Right renal cortex interstitium (tissue), 3 donors: ENCODE measurements around the gene PIGU. TPM values are rescaled to one million over a fixed set of nuclear protein-coding genes. Genes with fewer than 3 reads are reported as not detected.
"Not testable (repeated sequence)": the region's sequence is repeated elsewhere in the genome, so short reads cannot be mapped to it uniquely, and the experiment has no call there.

ENCODE experiments used
- DNase-seq, 3 donors: peaks; one replicate each; pipeline ENCODE4 v3.0.0-alpha.2; 2013; ENCODE audit warnings: low read depth in 3 of 3, low spot score in 2 of 3
- polyA plus RNA-seq, 3 donors: library from polyadenylated mRNA; unstranded; fragments of 120-200 nt; gene quantifications; one replicate each; pipeline ENCODE4 v1.2.1, GENCODE V29; 2013; ENCODE audit not compliant: insufficient read length in 3 of 3

Gene PIGU
- polyA plus RNA-seq, 3 donors, result 46.7 to 51.0 (median 49.6) TPM

DNA sequence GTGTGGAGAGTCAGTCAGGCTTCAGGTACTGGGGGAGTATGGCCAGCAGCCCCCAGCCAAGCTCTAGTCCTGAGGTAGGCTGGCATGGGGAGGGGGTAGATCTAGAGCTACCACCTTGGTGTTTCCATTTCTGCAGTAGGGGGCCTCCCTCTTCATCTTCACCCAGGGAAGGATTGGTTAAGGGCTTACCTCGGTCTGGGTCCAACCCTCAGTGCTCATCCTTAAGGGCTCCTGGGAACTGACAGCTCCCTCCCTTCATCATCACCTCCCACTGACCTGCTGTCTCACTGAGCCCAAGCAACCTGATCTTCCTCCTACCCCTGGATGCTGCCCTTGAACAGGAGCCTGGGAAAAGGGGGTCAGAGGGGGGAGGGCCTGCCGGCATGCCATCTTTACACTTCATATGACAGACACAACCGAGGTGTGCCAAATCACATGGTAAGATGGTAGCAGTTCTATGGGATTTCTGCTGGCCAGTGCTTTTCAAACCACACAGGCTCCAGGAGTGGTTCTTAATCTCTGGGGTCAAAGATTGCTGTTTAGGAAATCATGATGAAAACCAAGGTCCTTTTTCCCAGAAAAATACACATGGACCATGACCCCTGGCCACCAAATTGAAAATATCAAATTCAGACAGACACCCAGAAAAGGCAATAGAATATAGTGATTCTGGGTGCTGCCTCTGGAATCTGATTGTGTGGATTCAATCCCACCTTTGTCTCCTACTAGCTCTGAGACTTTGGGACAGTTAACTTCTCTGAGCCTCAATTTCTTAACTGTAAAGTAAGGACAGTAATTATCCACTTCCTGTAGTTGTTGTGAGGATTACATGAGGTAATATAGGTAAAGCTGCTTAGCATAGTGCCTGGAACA is 30.3 kb upstream of the PIGU start:
- no peak for DNase-seq

DNA sequence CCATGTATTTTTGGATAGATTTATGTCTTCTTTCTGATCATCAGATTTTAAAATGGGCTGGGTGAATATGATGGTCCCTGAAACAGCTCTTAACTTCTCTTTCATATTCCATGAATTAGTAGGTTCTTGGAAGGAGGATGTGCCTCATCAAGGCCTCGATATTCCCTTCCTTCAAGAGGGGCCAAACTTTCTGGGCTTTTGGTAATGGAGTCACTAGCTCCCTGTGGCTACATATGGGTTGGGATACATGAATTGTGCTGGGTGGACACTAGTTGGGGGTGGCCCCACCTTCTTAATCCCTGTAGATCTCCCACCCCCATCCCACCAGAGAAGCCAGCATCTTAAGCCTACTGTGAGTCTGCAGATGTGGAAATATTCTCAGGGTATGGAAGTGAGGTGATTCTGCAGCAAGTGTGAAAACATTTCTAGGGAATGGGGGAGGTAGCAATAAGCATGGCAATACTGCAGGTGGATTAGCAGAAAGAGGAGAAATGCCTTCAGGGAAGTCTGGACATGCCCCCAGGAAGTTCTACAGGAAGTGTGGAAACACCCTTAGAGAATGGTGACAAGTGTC is 29.5 kb upstream of the PIGU start:
- DNase-seq, result no peak

DNA sequence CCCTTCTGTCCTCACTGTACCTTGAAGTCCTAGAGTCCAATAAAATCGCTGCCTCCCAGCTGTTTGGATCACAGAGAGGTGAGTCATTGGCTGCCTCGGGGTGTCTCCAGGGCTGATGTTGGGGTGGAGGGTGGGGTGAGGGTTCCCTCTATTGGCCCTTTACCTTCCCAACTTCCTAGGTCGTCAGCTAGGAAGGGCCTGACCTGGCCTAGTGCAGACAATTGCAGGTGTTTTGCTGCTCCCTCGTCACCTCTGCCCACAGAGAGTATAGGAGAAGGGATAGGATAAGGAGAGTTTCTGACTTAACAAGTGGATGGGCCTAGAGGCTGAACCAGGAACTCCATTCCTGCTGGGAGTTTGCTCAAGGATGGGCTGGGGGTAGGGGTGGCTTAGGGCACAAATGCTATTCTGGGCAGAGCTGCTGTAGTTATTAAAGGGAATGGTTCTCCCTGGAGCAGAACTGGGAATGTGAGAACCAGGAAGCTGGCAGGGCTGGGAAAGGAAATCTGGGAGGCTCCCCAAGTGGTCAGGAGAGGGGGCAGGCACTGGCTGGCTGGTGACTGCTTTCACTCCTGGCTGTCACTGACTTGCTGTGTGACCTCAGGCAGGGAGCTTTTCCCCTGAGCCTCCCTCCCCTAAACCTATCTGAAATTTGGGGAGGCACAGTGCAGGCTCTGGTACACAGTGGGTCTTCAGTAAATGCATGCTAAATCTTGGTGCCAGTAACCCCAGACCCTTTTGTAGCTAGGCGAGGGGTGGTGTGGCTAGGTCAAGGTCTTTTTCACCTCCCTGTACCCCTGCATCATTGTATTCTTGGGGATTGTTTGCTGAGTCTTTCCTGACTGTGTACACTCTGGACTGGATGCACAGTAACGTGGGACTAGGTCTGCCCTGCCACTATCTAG is 28.8 kb upstream of the PIGU start:
- no peak for DNase-seq

DNA sequence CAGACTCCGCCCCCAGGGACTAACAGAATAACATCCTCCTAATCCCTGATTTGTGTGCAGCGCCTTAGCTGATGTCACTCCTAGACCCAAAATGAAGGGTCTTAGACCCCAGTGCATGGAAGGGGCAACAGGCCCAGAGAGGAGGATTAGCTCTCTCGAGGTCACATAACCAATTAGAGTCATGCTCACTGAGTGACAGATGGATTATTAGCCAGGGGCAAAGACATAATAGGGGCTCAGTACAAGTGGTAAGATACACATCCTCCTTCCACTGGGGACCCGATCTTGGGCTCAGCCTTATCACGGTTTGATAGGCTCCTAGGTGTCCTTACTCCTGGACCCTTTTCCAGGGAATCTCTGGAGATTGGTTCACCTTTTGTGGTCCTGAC is 28.1 kb upstream of the PIGU start:
- DNase-seq, result no peak

DNA sequence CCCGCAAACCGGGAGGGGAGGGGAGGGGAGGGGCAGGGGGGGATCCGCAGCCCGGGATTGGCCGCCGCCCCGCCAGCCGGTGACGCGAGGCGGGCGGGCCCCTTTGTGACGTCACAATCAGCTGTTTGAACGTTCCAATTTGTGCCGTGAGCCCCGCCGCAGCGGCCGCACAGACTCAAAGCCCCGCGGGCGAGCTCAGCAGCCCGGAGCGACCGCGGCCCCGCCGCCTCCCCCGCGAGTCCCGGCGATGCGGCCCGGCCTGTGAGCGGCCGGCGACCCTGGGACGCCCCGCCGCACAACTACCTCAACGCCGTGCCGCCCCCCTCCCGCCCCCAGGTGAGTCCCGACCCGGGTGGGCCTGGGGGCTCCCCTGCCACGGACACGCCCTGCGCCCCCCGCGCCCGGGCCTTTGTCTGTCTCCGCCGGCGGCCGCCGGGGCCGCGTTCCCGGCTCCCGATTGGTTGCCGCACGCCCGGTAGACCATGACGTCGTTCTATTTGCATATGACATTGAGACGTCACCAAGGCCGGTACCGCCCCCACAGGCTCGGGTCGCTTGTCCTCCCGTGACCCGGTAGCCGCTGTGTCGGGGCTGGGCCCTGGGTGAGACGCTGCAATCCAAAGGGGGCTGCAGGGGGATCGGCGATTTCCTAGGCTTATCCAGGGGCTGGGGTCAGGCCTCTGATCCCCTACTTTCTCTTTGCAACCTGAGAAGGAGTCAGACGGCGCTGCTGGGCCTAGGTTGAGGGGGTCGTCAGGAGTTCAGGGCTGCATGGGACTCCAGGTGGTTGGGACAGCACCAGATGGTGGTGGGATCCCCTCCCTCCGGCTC is 27.5 kb upstream of the PIGU start, which contains the start of gene TP53INP2:
TSS of gene TP53INP2 (plus strand) at position 168 of the 831 bp plus-strand sequence. CDS start 4,396 bp downstream, outside the sequence.
- peak; percentile 72 to 78 (median 78) for DNase-seq

DNA sequence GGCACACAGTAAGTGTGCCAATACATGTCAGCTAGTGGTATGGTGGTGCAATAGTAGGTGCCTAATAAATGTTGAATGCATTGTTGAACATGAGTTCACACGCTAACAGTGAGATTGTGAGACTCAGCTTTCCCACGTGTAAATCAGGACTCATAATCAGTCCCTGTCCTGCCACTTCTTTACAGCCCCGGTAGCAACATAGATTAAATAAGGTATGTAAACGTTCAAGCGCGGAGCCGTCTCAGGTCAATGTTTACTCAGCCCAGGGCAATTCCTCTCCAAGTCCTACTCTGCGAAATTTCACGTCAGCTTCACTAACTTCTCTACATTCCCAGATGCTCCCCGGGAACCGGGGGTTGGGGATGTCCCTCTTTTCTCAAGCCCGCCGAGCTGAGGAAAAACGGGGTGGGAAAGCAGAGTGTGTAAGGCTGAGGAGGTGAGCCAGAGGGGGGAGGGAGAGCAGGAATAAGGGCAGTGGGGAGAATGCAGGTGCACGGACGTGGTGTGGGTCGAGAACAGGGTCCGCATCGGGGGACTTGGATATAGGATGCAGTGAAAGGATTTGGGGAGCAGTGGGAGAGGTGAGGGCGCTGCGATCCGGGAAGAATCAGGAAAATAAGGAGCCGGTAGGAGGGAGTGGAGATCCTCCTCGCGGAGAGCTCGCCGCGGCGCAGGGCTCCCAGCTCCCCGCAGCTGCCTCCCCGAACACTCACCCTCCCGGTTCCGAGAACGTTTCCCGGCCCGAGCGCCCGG is 26.7 kb upstream of the PIGU start:
- peak; percentile 19 to 45 (median 25) for DNase-seq

DNA sequence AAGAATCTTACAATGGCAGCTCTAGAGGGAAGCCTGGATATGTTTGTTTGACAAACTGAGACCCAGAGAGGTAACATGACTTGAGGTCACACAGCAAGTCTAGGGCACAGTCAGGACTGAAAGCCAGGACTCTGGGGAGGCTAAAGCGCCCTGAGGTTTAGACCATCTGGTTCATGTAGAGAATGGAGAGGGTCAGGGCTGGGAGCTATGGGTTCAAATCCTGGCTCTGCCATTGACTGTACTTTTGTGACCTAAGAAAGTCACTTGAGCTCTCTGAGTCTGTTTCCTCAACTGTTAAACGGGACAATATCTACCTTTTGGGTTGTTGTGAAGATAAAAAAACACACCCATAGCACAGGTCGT is 26.1 kb upstream of the PIGU start:
- no peak for DNase-seq

DNA sequence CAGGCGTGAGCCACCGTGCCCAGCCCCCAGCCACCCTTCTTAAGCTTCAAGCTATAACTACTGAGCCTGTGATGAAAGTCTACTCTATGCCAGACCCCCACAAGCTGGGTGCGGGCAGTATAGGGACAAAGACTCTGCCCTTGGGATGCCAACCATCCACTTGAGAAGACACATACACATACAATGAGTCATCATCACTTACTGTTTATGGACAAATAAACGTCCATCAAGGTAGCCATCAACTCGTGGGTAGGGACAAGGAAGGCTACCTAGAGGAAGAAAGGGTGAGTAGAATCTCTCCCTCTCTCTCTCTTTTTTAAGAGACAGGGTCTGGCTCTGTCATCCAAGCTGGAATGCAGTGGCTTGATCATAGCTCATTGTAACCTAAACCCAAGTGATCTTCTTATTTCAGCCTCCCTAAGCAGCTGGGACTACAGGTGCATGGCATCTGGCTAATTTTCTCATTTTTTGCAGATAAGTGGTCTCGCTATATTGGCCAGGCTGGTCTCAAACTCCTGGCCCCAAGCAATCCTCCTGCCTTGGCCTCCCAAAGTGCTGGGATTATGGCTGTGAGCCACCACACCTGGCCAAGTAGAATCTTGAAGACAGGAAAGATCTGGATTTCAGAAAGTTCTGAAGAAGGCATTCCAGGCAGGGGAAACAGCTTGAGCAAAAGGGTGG is 24.7 kb upstream of the PIGU start:
- no peak for DNase-seq

DNA sequence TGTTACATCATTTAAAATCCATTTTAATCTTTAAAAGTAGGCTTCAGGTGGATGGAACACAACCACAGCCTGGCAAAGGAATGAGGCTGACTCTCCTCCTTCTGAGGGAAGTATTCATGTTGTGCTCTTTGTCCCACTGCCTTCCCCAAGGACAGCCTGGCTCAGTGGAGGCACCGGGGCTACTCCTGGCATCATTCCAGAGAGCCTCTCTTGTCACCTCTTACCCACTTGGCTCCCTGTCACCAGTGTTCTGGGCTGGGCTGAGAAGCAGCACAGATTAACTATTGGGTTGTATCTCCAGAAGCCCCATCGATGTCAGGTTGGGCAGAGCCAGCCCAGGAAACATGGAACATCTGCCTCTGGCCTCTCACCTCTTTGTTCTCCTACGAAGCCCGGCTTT is 16.5 kb upstream of the PIGU start:
- DNase-seq, result no peak

DNA sequence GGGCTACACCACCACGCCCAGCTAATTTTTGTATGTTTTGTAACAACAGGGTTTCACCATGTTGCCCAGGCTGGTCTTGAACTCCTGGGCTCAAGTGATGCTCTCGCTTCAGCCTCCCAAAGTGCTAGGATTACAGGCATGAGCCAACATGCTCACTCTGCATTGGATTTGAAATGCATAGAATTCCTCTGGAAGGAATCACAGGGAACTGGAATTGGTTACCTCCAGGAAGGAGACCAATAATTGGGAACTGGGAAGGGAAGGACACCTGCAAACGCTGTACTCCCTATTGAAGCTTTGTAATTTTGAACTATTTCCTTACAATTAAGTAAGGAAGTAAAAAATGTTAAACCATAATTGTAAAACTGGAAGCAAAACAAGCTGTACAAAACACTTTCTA is 14.9 kb upstream of the PIGU start:
- no peak for DNase-seq

DNA sequence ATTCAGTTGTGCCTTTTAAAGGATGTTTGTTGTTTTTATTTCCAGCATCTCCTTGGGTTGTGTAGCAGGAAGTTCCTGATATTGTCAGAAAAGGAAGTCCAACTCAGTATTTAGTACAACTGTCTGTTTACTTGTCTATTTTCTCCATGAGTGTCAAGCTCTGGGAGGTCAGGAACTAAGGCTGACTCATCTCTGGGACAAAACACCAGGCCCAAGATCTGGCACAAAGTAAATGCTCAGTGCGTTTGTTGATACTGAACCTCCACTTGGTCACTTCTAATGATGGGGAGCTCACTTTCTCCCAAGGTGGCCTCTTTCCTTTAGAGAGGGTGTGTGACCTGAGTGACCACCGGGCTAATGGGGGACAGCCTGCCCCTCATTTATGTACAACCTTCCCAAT is 12.6 kb upstream of the PIGU start:
- no peak for DNase-seq

DNA sequence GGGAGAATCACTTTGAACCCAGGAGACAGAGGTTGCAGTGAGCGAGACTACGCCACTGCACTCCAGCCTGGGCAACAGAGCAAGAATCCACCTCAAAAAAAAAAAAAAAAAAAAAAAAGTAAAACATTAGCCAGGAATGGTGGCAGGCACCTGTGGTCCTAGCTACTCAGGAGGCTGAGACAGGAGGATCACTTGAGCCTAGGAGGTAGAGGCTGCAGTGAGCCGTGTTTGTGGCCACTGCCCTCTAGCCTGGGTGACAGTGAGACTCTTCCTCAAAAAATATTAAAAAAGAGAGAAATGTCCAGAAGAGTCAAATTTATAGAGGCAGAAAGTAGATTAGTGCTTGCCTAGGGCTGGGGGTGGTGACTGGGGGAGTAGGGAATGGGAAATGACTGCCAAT is 6.8 kb upstream of the PIGU start:
- no peak for DNase-seq

DNA sequence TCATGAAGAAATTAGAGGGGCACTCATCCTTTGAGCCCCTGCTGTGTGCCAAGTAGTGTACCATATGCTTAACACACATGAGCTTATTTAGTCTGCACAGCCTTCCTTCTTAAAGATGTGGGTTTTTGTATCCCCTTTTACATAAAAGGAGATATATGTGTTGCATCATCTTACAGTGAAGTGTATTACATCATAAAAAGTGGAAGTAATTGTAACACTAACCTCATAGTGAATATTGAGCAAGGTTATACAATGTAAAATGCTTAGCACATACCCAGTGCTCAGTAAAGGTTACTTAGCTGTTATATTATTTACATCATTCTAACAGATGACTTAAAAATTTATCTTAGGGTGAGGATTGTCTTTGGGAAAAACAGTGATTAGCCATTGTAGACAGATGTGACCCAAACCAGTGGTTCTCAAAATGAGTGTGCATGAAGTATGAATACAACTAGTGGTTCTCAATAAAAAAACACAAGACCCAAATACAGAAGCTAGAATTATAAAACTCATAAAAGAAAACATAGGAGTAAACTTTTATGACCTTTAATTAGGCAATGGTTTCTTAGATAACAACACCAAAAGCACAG is 3.8 kb upstream of the PIGU start:
- no peak for DNase-seq

DNA sequence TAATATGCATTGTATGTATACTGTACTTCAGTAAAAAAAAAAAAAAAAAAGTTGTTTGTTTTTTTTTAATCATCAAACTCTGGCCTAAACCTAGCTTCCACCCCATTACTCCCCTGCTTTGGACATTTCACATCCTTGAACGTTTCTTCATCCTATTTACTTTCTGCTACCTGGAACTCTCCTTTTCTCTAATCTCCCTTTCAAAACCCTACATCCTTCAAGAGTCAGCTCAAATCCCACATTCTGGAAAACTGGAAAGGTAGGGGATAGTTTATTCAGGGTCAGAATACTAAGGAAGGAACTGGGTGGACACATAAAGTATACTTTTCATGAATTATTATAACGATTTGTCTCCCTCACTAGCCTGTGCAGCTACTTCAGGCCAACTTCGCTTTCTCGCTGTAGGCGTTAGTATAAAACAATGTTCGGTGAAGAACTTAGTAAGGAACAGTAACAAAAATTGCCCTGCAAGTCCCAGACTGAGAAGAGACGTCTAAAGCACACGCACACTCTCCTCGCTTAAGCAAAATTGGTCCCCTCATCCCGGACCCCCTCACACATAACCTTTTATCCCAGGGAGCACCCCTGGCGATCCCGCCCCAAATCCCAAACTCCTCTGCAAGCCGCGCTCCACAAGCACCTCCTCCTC is 775 bp downstream of the PIGU start:
- peak in 1 of 3 donors; percentile 23 for DNase-seq

DNA sequence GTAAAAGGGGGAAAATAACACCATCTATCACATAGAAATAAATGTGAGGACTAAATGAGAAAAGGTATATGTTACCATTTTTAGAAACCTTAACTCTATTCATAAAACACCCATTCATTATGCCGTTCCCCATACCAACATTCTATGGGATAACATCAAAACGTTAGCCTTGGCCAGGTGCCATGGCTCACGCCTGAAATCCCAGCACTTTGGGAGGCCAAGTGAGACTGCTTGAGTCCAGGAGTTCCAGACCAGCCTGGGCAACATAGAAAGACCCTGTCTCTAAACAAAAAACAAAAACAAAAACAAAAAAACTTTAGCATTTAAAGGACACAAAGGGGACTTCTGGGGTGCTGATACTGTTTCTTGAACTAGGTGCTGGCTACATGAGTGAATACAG is 1.3 kb downstream of the PIGU start:
- no peak for DNase-seq

DNA sequence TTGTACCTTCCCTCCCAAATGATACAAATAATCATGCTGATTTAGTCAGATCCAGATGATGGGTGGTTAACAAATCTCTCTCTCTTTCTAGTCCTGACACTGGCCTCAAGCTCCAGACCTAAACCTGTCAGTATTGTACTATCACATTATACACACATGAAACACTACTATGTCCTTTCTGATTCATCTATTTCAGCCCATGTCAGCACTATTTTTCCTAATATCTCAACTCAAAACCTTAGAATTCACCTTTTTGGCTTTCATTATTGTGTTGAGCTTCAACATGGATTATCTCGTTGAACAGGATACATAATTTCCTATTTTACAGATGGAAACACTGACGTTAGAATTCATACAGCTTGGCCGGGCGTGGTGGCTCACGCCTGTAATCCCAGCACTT is 3.5 kb downstream of the PIGU start:
- no peak for DNase-seq

DNA sequence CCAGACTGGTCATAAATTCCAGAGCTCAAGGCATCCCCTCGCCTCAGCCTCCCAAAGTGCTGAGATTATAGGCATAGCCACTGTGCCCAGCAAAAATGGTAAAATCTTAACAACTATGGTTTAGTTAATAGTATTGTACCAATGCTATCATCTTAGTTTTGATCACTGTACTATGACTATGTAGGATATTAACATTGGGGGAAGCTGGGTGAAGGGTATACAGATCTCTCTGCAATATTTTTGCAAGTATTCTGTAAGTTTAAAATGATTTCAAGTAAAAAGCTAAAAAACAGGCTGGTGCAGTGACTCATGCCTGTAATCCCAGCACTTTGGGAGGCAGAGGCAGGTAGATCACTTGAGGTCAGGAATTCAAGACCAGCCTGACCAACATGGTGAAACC is 7.8 kb downstream of the PIGU start:
- no peak for DNase-seq

DNA sequence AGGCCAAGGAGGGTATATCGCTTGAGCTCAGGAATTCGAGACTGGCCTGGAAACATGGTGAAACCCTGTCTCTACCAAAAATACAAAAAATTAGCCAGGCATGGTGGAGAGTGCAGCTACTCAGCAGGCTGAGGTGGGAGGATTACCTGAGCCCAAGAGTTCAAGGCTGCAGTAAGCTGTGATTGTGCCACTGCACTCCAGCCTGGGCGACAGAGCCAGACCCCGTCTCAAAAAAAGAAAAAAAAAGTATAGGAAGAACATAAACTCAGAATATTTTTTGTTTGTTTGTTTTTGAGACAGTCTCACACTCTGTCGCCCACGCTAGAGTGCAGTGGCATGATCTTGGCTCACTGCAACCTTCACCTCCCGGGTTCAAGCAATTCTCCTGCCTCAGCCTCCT is 12.1 kb downstream of the PIGU start:
- DNase-seq, result not testable (repeated sequence)
